GM12878 (cell line): ENCODE results near the gene RPL10. TPM values are rescaled to one million over a fixed set of nuclear protein-coding genes. Genes with fewer than 3 reads are reported as not detected.

Source experiments
- ATAC-seq: fragments of 200-7000 bp; cut with Tn5 transposase; 3 replicates; pipeline ENCODE4 v1.9.1; 2020; ENCODE audit warnings: mild to moderate bottlenecking, moderate library complexity
- BruUV-seq: library from RNA; stranded (reverse); fragments of 400-500 nt; replicated peaks from 2 replicates; lab custom pipeline; 2021; lab: Mats Ljungman, UMichigan
- CTCF ChIA-PET: fragments of 300-600 bp; sonication (Branson Sonifier 250); formaldehyde crosslinking; extraction: SDS; loops from one replicate; lab custom pipeline; 2021; ENCODE audit warnings: inconsistent platforms; lab: Yijun Ruan, JAX
- POLR2A ChIA-PET: fragments of 350-600 bp; formaldehyde crosslinking; extraction: SDS; loops from one replicate; lab custom pipeline; 2021; ENCODE audit warnings: inconsistent platforms; lab: Charles Lee
- RAD21 ChIA-PET: fragments of 300-600 bp; sonication (Branson Sonifier 250); formaldehyde crosslinking; loops from one replicate; lab custom pipeline; 2023; ENCODE audit warnings: antibody characterized with exemption; ENCODE audit not compliant: unreplicated experiment; lab: Charles Lee
- SMC1A ChIA-PET: fragments of 300-600 bp; sonication (Branson Sonifier 250); formaldehyde crosslinking; loops from one replicate; lab custom pipeline; 2023; ENCODE audit not compliant: unreplicated experiment, uncharacterized antibody; lab: Charles Lee
- DNase-seq: peaks from one replicate; pipeline ENCODE4 v3.0.0-alpha.2; 2011; ENCODE audit warnings: low read depth, low spot score
- FAIRE-seq: peaks from 3 replicates; lab custom pipeline; 2011; peaks lifted over from hg19 to GRCh38; lab: Jason Lieb, UNC
- H2AFZ ChIP-seq: 2 replicates; pipeline ENCODE4 v1.6.0; 2011; ENCODE audit warnings: low read depth, low read length, control low read depth; ENCODE audit not compliant: control insufficient read depth
- H3K27ac ChIP-seq: 2 replicates; pipeline ENCODE4 v1.5.1; 2011; ENCODE audit warnings: control low read depth; ENCODE audit not compliant: control insufficient read depth, insufficient read depth
- H3K27me3 ChIP-seq, 2 experiments: replicated peaks in 1 of 2; 2 replicates each; pipeline versions ENCODE4 v1.6.0 to v1.6.1; 2011; ENCODE audit warnings: low read length in 1 of 2; ENCODE audit not compliant: control insufficient read depth in 2 of 2, insufficient read depth in 2 of 2
- H3K36me3 ChIP-seq, 2 experiments: 2 replicates each; pipeline ENCODE4 v1.5.1; 2011; ENCODE audit warnings: low read length in 1 of 2; ENCODE audit not compliant: control insufficient read depth in 2 of 2, insufficient read depth in 2 of 2
- H3K4me1 ChIP-seq: 2 replicates; pipeline ENCODE4 v1.6.1; 2011; ENCODE audit warnings: mild to moderate bottlenecking, low read length, moderate library complexity, mixed read lengths; ENCODE audit not compliant: control insufficient read depth, insufficient read depth
- H3K4me2 ChIP-seq: 2 replicates; pipeline ENCODE4 v1.6.0; 2011; ENCODE audit warnings: control low read depth; ENCODE audit not compliant: control insufficient read depth, insufficient read depth
- H3K4me3 ChIP-seq: fragments of 200-600 bp; sonication (generic); 2 replicates; pipeline ENCODE4 v1.5.1; 2016
- H3K79me2 ChIP-seq: 2 replicates; pipeline ENCODE4 v1.6.0; 2011; ENCODE audit warnings: low read length; ENCODE audit not compliant: control insufficient read depth, insufficient read depth
- H3K9ac ChIP-seq: 2 replicates; pipeline ENCODE4 v1.8.0; 2011; ENCODE audit warnings: low read length, control low read depth, mixed read lengths; ENCODE audit not compliant: control insufficient read depth, insufficient read depth
- H3K9me3 ChIP-seq: replicated peaks from 3 replicates; pipeline ENCODE4 v1.5.1; 2011; ENCODE audit warnings: mild to moderate bottlenecking, low read length; ENCODE audit not compliant: control insufficient read depth, insufficient read depth
- H4K20me1 ChIP-seq: 2 replicates; pipeline ENCODE4 v1.6.0; 2011; ENCODE audit not compliant: control insufficient read depth, insufficient read depth
- BACH1 ChIP-seq: fragments of 450-650 bp; IDR thresholded peaks from 2 replicates; pipeline ENCODE4 v1.6.1; 2017; ENCODE audit warnings: mild to moderate bottlenecking, borderline replicate concordance
- DPF2 ChIP-seq: fragments of 450-650 bp; IDR thresholded peaks from 2 replicates; pipeline ENCODE4 v1.6.1; 2017; ENCODE audit warnings: mild to moderate bottlenecking
- GATAD2B ChIP-seq: fragments of 450-650 bp; conservative IDR thresholded peaks from 2 replicates; pipeline ENCODE4 v1.6.1; 2017; ENCODE audit warnings: low read depth, mild to moderate bottlenecking, moderate library complexity
- IRF3 ChIP-seq: fragments of 450-650 bp; IDR thresholded peaks from 2 replicates; pipeline ENCODE4 v1.6.1; 2014; ENCODE audit warnings: mild to moderate bottlenecking
- JUND ChIP-seq: IDR thresholded peaks from 2 replicates; pipeline ENCODE4 v1.6.1; 2012; ENCODE audit warnings: low read depth, mild to moderate bottlenecking, low read length, improper control_type of control experiment, moderate library complexity
- NR2C1 ChIP-seq: fragments of 450-650 bp; IDR thresholded peaks from 2 replicates; pipeline ENCODE4 v1.6.1; 2017; ENCODE audit warnings: antibody characterized with exemption, mild to moderate bottlenecking, moderate library complexity
- PAX5 ChIP-seq: IDR thresholded peaks from 2 replicates; pipeline ENCODE4 v1.6.1; 2011; ENCODE audit warnings: low read depth, low read length, borderline replicate concordance
- RAD21 ChIP-seq: IDR thresholded peaks from 2 replicates; pipeline ENCODE4 v1.6.1; 2011; ENCODE audit warnings: mild to moderate bottlenecking, low read depth, low read length, moderate library complexity; ENCODE audit not compliant: insufficient read depth
- RCOR1 ChIP-seq: conservative IDR thresholded peaks from 2 replicates; pipeline ENCODE4 v1.6.1; 2012; ENCODE audit warnings: low read depth, low read length, improper control_type of control experiment
- REST ChIP-seq: IDR thresholded peaks from 2 replicates; pipeline ENCODE4 v1.6.1; 2012; ENCODE audit warnings: mild to moderate bottlenecking, low read depth, low read length
- SREBF2 ChIP-seq: IDR thresholded peaks from 2 replicates; pipeline ENCODE4 v1.6.1; 2012; ENCODE audit warnings: mild to moderate bottlenecking, low read length
- TCF7 ChIP-seq: IDR thresholded peaks from 2 replicates; pipeline ENCODE4 v1.6.1; 2014; ENCODE audit warnings: antibody characterized with exemption, borderline replicate concordance
- ZBTB40 ChIP-seq: fragments of 450-650 bp; IDR thresholded peaks from 2 replicates; pipeline ENCODE4 v1.6.1; 2016; ENCODE audit warnings: mild to moderate bottlenecking, moderate library complexity, borderline replicate concordance
- WGBS: methylation state at CpG from one replicate; pipeline ENCODE4 v1.1.6; 2016; ENCODE audit warnings: low lambda C conversion rate; ENCODE audit not compliant: insufficient replicate concordance, insufficient coverage; ENCODE audit errors: missing lambda C conversion rate; 5-methylcytosine and 5-hydroxymethylcytosine counted together
- in situ Hi-C: fragments of 300-500 bp; cut with MboI; formaldehyde crosslinking; loops from 9 replicates; pipeline ENCODE4 v1.14.3; 2018; ENCODE audit warnings: mixed read lengths
- intact Hi-C: fragments of 100-400 bp; cut with micrococcal nuclease; formaldehyde crosslinking; loops from one replicate; pipeline ENCODE4 v1.14.2; 2022; ENCODE audit not compliant: unreplicated experiment
- polyA plus RNA-seq, 11 experiments: library from polyadenylated mRNA; depleted of rRNA in 4 of 11; unstranded in 6 of 11; stranded (reverse) in 5 of 11; fragments of >200 nt; fragmentation: Nextera tagmentation in 4 of 11; fragmentation: Illumina TruSeq in 1 of 11; extraction: Ambion mirVana in 4 of 11; extraction: Trizol in 1 of 11; gene quantifications; 1 replicate in 1 of 11; 2 replicates in 10 of 11; pipeline versions ENCODE4 v1.2.1 to v1.2.3, GENCODE V29; 2011 to 2016; ENCODE audit warnings: inconsistent platforms in 2 of 11, missing spikeins in 2 of 11, low read depth in 1 of 11
- total RNA-seq, 4 experiments: library from RNA; depleted of rRNA in 3 of 4; stranded (reverse); fragments of >200 nt in 3 of 4; fragmentation: Illumina TruSeq in 1 of 4; extraction: Trizol in 1 of 4; gene quantifications; 2 replicates each; pipeline versions ENCODE4 v1.2.1 to v1.2.3, GENCODE V29; 2013 to 2021

RPL10 gene
- total and polyA plus RNA-seq, 10 of the 15 experiments (the other 5 are each of a cell fraction or from before 2014, with no cell fraction given) = 1,938 to 7,222 (median 4,494) TPM

GRCh38 chrX:154441984-154442707 is 44.0 kb downstream of the RPL10 start:
- Histone ChIP-seq H2AFZ (no peak overlapping the region), H3K79me2 (peaks cover 26% of the 10 kb centered on the region), H3K9ac (no peak overlapping the region), H3K36me3 (peaks cover 0 to 5% of the 10 kb centered on the region in 2 experiments; a peak in 1 of 4 replicates), H3K27me3 (no peaks in the 10 kb centered on the region), H3K9me3 (no peaks in the 10 kb centered on the region), H3K4me2 (no peak overlapping the region), H4K20me1 (no peaks in the 10 kb centered on the region), H3K27ac (no peak overlapping the region), H3K4me1 (0 out of 2 replicates have a peak, but pooled peaks cover 3% of the 10 kb centered on the region), H3K4me3 (no peak overlapping the region)
- SMC1A ChIA-PET = no interaction called here
- in situ Hi-C loops = no loop called here
- WGBS = 73% methylated on average over 21 of the region's 21 CpGs
- RAD21 ChIA-PET = no interaction called here
- TSS peak; percentile 61 for BruUV-seq
- FAIRE-seq (no peak), ATAC-seq (no peak), DNase-seq (no peak)
- POLR2A ChIA-PET = no interaction called here
- no peak for TF ChIP-seq JUND
- no peak for TF ChIP-seq NR2C1
- TF ChIP-seq GATAD2B = no peak
- no peak for TF ChIP-seq BACH1
- no peak for TF ChIP-seq SREBF2
- no peak for TF ChIP-seq RCOR1
- no peak for TF ChIP-seq IRF3
- TF ChIP-seq PAX5 = no peak
- no peak for TF ChIP-seq TCF7
- no peak for TF ChIP-seq DPF2
- no peak for TF ChIP-seq REST
- no peak for TF ChIP-seq RAD21
- no peak for TF ChIP-seq ZBTB40
- CTCF ChIA-PET = no interaction called here
- intact Hi-C loops = no loop called here
